Uterus (tissue), 2 donors: ENCODE measurements around the gene KCNH8.

Source experiments
- POLR2A ChIP-seq, 2 donors: fragments of 450-650 bp; IDR thresholded peaks; one replicate each; pipeline ENCODE4 v1.6.1; 2016; ENCODE audit warnings: antibody characterized with exemption in 2 of 2, mild to moderate bottlenecking in 1 of 2, moderate library complexity in 1 of 2
- TF ChIP-seq, protein P1 (sequence below), 4 experiments: fragments of 200-600 bp in 2 of 4; fragments of 450-650 bp in 2 of 4; sonication (generic) in 2 of 4; IDR thresholded peaks; one replicate each; pipeline ENCODE4 v1.5.1; 2016 to 2019; ENCODE audit warnings: antibody characterized with exemption in 4 of 4, mild to moderate bottlenecking in 2 of 4, moderate library complexity in 1 of 4

DNA sequence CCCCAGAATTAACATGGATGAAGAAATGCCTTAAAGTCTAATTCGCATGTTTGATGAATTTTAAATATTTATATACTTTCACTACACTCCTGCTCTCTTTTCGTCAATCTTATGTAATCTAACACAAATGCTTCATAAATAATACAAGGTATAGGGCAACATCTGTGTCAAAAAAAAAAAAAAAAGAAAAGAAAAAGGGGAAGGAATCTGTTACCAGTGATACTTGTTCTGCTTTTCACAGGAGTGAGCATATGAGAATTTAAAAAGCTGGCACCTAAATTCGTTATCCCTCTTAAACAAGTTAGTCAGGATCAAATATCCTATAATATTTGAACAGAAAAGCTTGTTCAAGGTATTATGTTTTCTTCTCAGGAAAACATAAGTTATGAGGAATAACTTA lies 243.8 kb downstream of the KCNH8 start:
- no peak for TF ChIP-seq POLR2A (IDR thresholded peaks at IDR 0.05)
- TF ChIP-seq, protein P1, sequence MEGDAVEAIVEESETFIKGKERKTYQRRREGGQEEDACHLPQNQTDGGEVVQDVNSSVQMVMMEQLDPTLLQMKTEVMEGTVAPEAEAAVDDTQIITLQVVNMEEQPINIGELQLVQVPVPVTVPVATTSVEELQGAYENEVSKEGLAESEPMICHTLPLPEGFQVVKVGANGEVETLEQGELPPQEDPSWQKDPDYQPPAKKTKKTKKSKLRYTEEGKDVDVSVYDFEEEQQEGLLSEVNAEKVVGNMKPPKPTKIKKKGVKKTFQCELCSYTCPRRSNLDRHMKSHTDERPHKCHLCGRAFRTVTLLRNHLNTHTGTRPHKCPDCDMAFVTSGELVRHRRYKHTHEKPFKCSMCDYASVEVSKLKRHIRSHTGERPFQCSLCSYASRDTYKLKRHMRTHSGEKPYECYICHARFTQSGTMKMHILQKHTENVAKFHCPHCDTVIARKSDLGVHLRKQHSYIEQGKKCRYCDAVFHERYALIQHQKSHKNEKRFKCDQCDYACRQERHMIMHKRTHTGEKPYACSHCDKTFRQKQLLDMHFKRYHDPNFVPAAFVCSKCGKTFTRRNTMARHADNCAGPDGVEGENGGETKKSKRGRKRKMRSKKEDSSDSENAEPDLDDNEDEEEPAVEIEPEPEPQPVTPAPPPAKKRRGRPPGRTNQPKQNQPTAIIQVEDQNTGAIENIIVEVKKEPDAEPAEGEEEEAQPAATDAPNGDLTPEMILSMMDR (IDR thresholded peaks at IDR 0.05): no peak
